ENCODE results near the gene SPOCK2. TPM values are rescaled to one million over a fixed set of nuclear protein-coding genes. Genes with fewer than 3 reads are reported as not detected.

Gene SPOCK2
- total and polyA plus RNA-seq, 7 donors = 1.8 to 5.3 (median 3.3) TPM

- intact Hi-C loops (cut with DNase I) = no loop called here
- no peaks in the 10 kb centered on the region for H3K36me3 ChIP-seq (ENCODE audit: insufficient read depth in 1 of 2, low read depth in 1 of 2)
- no peaks in the 10 kb centered on the region for H3K27me3 ChIP-seq (ENCODE audit: insufficient read depth in 3 of 3, low read length in 2 of 3)
- peak in 1 of 2 donors; percentile 41 for DNase-seq
- H3K9me3 ChIP-seq = no peaks in the 10 kb centered on the region
- no peak overlapping the region for H3K27ac ChIP-seq
- WGBS, 3 donors = 84 to 91% (median 84%) methylated on average over 9 of the region's 9 CpGs
- no peak for TF ChIP-seq CTCF (IDR thresholded peaks at IDR 0.05)
- no peak overlapping the region for H3K4me3 ChIP-seq
- H3K4me1 ChIP-seq = peaks cover 6% of the 10 kb centered on the region
- ATAC-seq = no peak
These were observed 24.5 kb downstream of the SPOCK2 start for GRCh38 chr10:72063703-72064391.

DNA sequence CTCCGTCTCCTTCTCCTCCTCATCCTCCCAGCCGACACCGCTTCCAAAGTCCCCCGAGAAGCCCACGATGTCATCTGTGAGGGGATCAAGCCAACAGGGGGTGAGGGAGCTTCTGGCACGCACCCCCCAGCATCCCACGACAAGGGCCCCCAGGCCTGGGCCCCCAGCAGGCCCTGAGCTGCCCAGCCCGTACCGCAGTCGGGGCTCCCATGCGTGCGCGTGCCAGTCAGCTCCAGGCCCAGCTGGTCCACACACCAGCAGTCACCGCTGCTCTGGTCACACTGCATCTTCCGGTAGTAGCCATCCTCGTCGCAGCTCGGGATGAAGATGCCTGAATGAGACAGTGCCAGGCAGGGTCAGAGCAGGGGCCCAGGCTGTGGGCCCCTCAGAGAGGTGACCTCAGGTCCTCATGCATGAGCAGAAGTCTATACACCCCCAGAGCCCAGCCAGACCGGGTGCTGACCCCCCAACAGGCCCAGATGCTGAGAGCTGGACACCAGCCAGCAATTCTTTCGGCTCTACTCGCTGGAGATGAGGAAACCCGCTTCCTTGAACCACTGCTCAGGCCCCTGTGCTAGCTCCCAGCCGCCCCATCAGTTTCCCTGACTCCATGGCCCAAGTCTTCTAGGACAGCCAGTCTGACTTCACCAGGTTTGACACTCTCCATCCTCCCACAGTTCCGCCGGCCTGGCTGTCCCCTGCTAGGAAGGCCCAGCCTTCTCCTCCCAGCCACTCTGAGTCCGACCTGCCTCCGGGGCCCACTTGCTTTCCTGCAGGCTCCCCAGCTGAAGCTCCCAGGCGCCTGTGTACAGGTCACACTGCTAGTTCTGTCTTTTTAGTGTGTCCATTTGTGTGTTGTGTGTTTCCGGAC, 25.3 kb downstream of the SPOCK2 start:
- Histone ChIP-seq H3K9me3 (no peaks in the 10 kb centered on the region), H3K27me3 (ENCODE audit: insufficient read depth in 3 of 3, low read length in 2 of 3) (no peaks in the 10 kb centered on the region), H3K4me1 (peaks cover 6% of the 10 kb centered on the region), H3K36me3 (ENCODE audit: insufficient read depth in 1 of 2, low read depth in 1 of 2) (no peaks in the 10 kb centered on the region), H3K27ac (no peak overlapping the region), H3K4me3 (no peak overlapping the region)
- WGBS, 3 donors = 93 to 96% (median 94%) methylated on average over 29 of the region's 29 CpGs
- ATAC-seq (no peak), DNase-seq (peak in 1 of 2 donors; percentile 47)
- TF ChIP-seq CTCF (IDR thresholded peaks at IDR 0.05) = no peak
- intact Hi-C loops (cut with DNase I) = no loop called here

GRCh38 chr10:72062382-72062781, 26.0 kb downstream of the SPOCK2 start:
- 94 to 97% (median 95%) methylated on average over 10 of the region's 10 CpGs for WGBS, 3 donors
- TF ChIP-seq CTCF (IDR thresholded peaks at IDR 0.05) = no peak
- intact Hi-C loops (cut with DNase I) = no loop called here
- Histone ChIP-seq H3K4me1 (peaks cover 2% of the 10 kb centered on the region), H3K27me3 (ENCODE audit: insufficient read depth in 3 of 3, low read length in 2 of 3) (no peaks in the 10 kb centered on the region), H3K36me3 (ENCODE audit: insufficient read depth in 1 of 2, low read depth in 1 of 2) (no peaks in the 10 kb centered on the region), H3K9me3 (no peaks in the 10 kb centered on the region), H3K4me3 (no peak overlapping the region), H3K27ac (no peak overlapping the region)
- peak in 1 of 2 donors; percentile 48 for DNase-seq
- no peak for ATAC-seq

GRCh38 chr10:72061930-72062329, 26.4 kb downstream of the SPOCK2 start:
- Histone ChIP-seq H3K36me3 (ENCODE audit: insufficient read depth in 1 of 2, low read depth in 1 of 2) (no peaks in the 10 kb centered on the region), H3K27me3 (ENCODE audit: insufficient read depth in 3 of 3, low read length in 2 of 3) (no peaks in the 10 kb centered on the region), H3K27ac (no peak overlapping the region), H3K4me3 (no peak overlapping the region), H3K4me1 (no peaks in the 10 kb centered on the region), H3K9me3 (no peaks in the 10 kb centered on the region)
- no peak for TF ChIP-seq CTCF (IDR thresholded peaks at IDR 0.05)
- peak in 1 of 2 donors; percentile 14 for DNase-seq
- intact Hi-C loops (cut with DNase I) = no loop called here
- WGBS, 3 donors = 92 to 94% (median 93%) methylated on average over 8 to 9 of the region's 9 CpGs
- no peak for ATAC-seq
